GM19099 (cell line): ENCODE data around the gene ZDHHC19.

ENCODE experiments used
- POLR2A ChIP-seq: IDR thresholded peaks from 3 replicates; pipeline ENCODE4 v1.6.1; 2011; ENCODE audit warnings: low read depth; ENCODE audit not compliant: insufficient read length; ENCODE audit errors: extremely low read depth

ZDHHC19 gene

DNA sequence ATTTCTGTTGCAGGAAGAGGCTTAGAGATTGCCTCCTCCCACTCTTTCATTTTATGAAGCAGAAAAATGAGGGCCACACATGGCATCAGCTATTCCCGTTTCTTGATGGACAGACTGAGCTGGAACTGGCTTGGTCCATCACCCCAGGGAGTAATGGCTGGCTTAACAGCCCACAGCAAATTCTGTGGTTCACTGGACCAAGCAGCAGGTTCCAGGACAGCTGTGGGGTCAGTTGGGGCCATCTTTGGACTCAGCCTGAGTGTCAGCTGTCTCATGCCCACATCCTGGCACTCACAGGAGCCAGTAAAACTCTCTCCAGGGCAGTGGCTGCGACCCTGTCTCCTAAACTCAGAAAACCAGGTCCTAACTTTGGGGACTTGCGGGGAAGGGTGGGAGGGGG, 36.5 kb downstream of the ZDHHC19 start:
- no peak for TF ChIP-seq POLR2A

DNA sequence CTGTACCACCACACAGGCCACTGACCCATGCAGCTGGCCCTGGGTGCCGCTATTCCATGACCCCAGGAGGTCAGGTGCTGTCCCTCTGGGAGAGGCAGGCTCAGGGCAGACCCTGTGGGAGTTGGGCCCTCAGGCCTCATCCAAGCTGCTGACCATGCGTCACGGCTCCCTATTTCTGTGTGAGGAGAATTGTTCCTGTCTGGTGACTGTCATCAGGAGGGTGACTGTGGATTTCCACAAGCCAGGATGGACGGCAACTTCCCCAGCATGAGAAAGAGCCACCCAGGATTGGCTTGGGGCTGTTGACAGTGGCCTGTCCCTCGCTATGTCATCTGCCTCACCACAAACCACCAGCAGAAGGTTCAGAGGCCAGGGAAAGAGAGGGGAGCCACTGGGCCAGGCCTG, 41.4 kb downstream of the ZDHHC19 start:
- no peak for TF ChIP-seq POLR2A

DNA sequence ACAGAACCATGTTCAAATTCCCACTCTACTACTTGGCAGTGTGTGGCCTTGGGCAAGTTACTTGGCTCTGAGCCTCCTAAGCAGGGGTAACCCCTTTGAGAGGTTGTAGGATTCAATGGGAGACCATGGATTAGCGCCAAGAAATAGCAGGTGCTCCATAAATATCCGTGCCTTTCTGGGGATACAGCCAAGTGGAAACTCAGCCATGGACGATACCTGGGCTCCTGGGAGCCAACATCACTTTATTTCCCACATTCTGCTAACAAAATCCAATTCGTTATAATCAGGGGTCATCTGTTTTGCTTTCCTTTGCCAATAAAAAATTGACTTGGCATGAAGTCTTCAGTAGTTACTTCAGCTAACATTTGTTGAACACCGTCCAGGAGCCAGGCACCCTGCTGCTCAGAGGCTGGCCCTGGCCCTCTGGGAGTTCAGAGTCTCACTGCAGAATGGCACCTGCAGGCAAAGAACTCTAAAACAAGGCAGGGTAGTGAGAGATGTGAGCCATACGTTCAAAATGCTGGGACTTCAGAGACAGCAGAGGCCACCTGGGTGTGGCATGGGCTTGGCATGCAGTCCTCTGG, 42.3 kb downstream of the ZDHHC19 start:
- no peak for TF ChIP-seq POLR2A

DNA sequence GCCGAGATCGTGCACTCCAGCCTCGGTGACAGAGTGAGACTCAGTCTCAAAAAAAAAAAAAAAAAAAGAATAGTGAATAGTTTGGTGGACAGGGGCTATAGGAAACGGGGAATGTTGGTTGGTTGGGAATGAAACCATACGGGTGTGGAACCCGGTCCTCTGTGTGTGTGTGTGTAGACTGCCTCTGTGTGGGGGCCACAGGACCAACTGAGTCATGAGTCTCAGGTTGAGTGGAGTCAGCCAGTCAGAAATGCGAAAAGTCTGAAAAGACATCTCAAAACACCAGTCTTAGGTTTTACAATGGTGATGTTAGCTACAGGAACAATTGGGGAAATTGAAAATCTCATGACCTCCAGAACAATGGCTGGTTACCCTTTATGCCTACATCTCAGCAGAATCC, 44.5 kb downstream of the ZDHHC19 start:
- TF ChIP-seq POLR2A, result no peak

DNA sequence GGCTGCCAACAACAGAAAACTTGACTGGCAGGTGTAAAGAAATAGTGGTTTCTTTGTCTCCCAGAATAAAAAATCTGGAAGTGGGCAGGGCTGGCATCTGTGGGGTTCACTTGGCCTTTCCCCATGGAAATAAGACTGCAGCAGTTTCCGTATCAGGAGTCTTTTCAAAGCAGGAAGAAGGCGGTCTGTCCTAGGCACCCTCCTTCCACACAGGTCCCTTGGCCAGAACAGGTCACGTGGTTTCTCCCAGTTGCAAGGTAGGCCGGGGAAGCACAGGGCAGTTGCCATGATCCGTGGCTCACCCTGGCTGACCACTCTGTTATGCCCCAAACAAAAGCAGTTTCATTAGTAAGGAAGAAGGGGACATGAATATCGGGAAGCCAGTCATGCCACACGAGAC, 45.4 kb downstream of the ZDHHC19 start:
- no peak for TF ChIP-seq POLR2A

DNA sequence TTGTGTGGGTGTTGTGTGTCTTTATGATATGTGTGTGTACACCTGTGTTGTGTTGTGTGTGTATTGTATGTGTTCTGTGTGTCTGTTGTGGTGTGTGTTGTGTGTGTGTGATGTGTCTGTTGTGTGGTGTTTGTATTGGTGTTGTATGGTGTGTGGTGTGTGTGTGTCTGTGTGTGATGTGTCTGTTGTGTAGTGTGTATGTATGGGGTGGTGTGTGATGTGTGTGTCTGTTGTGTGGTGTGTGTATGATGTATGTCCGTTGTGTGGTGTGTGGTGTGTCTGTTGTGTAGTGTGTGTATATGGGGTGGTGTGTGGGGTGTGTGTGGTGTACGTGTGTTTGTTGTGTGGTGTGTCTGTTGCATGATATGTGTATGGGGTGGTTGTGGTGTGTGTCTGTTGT, 46.6 kb downstream of the ZDHHC19 start:
- TF ChIP-seq POLR2A, result no peak

DNA sequence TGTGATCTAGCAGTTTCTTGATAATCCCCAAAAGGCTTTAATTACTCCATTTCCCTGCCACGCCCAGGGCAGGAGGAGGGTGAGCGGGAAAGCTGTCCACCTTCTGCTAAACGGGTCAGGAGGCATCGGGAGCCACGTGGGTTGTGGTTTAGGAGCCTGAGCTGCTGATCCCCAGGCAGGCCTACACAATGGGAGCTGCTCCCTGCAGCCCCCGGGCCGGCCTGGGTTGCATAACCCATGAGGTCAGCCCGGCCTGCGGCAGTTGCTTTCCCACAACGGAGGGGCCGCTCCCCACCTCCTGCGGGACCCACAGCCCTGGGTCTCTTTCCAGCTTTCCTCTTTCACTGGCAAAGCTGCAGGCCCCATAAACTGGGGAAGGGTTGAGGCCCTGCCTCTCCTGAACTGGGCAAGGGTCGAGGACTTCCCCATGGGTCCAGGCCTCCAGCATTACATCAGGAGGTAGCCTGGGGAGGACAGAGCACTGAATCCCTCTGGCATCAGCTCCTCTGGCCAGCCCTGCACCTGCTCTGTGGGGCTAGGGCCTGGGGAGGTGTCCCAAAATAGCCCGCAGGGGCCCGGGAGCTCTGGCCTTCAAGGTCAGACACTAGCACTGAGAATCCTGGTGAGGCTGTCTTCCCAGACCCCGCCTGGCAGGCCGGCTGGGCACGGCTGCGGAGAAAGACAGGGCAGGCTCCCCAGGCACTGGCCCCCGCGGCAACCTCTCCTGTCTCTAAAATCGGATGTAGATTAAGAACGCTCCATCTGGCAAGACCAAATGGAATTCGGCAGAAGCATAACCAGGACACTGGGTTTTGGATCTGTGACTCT, 47.3 kb downstream of the ZDHHC19 start:
- TF ChIP-seq POLR2A, result no peak

DNA sequence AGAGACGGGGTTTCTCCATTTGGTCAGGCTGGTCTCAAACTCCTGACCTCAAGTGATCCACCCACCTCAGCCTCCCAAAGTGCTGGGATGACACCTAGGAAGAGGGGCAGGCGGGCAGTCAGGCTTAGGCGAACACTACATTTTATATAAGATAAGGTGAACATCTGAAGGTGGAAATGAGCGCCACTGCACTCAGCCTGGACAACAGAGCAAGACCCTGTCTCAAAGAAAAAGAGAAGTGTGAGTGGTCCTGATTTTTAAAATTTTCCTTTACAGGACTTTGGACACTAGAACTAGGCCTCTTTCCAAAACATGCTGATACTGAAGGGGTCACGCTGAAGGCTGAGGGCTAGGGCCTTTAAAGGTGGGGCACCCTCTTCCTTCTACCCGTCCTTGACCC, 48.0 kb downstream of the ZDHHC19 start:
- TF ChIP-seq POLR2A, result no peak

DNA sequence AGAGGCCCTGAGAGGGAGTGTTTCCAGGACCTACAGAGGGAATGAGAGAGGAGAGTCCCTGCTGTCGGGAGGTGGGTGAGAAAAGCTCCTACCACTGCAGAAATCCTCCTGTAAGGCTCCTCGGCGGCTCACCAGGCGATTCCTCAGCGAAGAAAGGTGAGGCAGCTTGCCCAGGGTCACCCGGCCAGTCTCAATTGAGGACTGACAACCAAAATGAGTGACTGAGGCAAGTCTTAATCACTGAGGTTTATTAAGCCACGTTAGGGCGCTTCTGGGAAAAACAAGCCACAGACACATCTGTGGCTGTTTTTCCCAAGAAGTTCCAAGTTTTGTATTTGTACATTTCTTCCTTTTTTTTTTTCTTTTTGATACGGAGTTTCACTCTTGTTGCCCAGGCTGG, 48.5 kb downstream of the ZDHHC19 start:
- TF ChIP-seq POLR2A, result no peak

DNA sequence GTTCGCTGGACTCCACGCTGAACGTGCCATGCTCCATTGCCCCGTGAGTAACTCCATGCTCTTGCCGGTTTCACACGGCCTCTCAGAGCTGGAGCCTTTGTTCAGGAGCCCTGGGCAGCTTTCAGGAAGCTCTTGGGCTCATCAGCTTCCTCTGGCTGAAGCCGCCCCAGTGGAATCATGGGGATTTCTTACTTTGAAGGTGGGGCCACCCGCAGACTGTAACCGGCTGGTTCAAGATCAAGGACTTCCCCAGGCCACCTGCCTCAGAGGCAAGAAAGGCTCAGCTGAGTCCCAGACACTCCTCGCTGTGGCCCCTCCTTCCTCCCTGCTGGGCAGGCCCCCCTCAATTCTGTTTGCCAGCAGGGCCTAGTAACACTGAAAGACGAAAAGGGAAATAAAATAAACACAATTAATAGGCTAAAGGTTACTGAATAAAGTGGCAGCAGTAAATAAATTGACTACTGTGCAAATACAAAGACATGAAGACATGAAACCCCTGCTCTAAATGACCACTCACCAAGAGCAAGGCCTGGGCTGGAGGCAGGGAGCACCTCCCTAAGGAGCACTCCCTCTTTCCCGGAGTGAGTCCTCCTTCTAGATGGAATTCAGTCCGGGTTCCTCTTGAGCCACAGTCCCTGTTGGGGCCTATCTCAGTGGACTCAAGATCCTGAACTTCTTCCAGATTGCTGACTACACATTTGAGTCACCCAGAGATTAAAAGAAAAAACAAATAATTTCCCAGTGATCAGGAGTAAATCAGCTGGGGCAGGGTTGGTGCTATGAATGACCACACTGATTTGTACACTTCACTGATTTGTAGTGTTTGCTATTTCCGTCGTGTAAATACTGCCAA, 51.0 kb downstream of the ZDHHC19 start:
- peak; percentile 72 for TF ChIP-seq POLR2A

DNA sequence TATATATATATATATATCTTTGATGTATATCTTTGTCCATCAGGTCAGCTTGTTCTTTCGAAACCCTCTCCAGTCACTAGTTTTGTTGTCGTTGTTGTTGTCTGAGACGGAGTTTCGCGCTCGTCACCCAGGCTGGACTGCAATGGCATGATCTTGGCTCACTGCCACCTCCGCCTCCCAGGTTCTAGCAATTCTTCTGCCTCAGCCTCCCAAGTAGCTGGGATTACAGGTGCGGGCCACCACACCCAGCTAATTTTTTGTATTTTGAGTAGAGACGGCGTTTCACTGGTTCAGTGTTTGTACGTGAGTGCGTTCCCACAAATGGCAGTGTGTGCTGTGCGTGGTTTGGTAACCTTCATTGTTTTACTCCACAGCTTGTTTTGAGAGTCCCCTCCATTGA, 51.7 kb downstream of the ZDHHC19 start:
- no peak for TF ChIP-seq POLR2A

DNA sequence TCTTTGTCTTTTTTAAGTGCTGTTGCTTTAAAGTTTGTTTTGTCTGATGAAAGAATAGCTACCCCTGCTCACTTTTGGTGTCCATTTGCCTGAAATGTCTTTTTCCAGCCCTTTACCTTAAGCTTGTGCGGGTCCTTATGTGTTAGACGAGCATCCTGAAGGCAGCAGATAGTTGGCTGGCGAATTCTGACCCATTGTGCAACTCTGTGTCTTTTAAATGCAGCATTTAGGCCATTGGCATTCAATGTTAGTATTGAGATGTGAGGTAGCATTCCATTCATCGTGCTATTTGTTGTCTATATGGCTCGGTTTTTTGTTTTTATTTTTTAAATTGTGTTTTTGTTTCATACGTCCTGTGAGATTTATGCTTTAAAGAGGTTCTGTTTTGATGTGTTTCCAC, 55.0 kb downstream of the ZDHHC19 start:
- TF ChIP-seq POLR2A, result no peak

DNA sequence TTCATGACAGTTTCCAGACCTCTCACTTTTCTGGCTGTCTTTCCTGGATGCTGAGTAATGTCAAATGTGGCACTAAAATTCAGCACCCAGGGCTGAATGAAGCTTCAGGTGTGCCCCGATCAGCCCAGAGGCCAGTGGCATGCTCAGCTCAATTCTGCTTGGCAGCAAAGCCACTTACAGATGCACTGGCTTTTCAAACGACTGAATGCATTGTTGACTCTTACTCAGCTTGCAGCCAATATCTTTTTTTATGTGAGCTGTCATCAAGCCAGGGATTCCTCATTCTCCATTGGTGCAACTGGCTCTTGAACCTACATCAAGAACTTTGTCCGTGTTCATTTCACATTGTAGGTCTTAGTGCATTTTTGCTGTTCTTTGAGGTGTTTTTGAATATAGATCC, 60.7 kb downstream of the ZDHHC19 start:
- no peak for TF ChIP-seq POLR2A

DNA sequence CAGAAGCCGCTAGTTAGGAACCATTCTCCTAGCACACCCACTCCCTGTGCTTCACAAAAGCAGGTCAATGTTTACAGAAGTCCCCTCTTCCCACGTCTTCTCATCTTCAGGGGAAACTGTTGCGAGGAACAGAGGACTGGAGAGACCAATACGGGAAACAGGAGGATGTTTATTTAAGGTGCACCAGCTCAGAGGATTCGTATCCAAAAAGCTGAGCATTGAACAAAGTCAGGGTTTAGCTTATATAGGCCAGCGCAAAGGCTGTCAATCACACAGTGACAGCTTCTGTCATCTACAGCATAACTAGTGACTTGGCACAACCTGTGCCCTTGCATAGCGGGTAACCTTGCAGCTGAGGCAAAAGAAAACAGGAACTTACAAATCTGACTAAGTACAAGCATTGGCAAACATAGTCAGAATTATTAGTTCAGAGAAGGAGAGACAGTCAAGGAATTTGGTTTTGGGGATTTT, 61.3 kb downstream of the ZDHHC19 start:
- no peak for TF ChIP-seq POLR2A

DNA sequence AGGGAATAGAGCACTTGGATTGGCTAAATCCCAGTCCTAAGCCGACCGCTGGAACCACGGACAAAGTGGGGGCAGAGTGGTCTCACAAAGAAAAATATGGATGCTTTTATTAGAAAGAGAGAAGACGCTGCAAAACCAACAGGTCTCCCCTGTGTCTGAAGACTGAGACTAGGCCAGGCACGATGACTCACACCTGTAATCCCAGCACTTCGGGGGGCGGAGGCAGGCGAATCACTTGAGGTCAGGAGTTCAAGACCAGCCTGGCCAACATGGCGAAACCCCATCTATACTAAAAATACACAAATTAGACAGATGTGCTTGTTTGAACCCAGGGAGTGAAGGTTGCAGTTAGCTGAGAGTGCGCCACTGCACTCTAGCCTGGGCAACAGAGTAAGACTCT, 61.8 kb downstream of the ZDHHC19 start:
- no peak for TF ChIP-seq POLR2A
